Spleen (tissue), 11 donors: ENCODE results near the gene VAMP8. TPM values are rescaled to one million over a fixed set of nuclear protein-coding genes. Genes with fewer than 3 reads are reported as not detected.
A peak's percentile ranks its signal among the peaks of the same experiment; 100 is the strongest.

ENCODE experiments used
- DNase-seq: peaks from one replicate; pipeline ENCODE4 v3.0.0-alpha.2; 2020
- H3K27ac ChIP-seq, 8 donors: fragments of 200-600 bp; sonication (generic) in 7 of 8; 1 replicate in 4 of 8; 2 replicates in 4 of 8; pipeline versions ENCODE4 v1.5.0 to v1.8.0; 2016 to 2021; ENCODE audit warnings: inconsistent platforms in 4 of 8, mild to moderate bottlenecking in 4 of 8, moderate library complexity in 1 of 8
- H3K27me3 ChIP-seq, 7 donors: fragments of 200-600 bp; sonication (generic) in 6 of 7; replicated peaks in 1 of 7; 1 replicate in 4 of 7; 2 replicates in 3 of 7; pipeline versions ENCODE4 v1.5.0 to v1.8.0; 2016 to 2021; ENCODE audit warnings: inconsistent platforms in 3 of 7, mild to moderate bottlenecking in 1 of 7
- H3K36me3 ChIP-seq, 6 donors: fragments of 200-600 bp; sonication (generic) in 5 of 6; 1 replicate in 4 of 6; 2 replicates in 2 of 6; pipeline versions ENCODE4 v1.5.0 to v1.8.0; 2016 to 2021; ENCODE audit warnings: inconsistent platforms in 2 of 6
- H3K4me1 ChIP-seq, 6 donors: fragments of 200-600 bp; sonication (generic) in 5 of 6; 1 replicate in 3 of 6; 2 replicates in 3 of 6; pipeline versions ENCODE4 v1.5.0 to v1.8.0; 2016 to 2021; ENCODE audit warnings: inconsistent platforms in 3 of 6
- H3K4me3 ChIP-seq, 8 donors: fragments of 200-600 bp; sonication (generic) in 7 of 8; 1 replicate in 4 of 8; 2 replicates in 4 of 8; pipeline versions ENCODE4 v1.5.0 to v1.8.0; 2016 to 2021; ENCODE audit warnings: inconsistent platforms in 4 of 8, mild to moderate bottlenecking in 4 of 8, moderate library complexity in 2 of 8
- H3K9me3 ChIP-seq, 8 donors: fragments of 200-600 bp; sonication (generic) in 7 of 8; 1 replicate in 4 of 8; 2 replicates in 4 of 8; pipeline versions ENCODE4 v1.5.0 to v1.8.0; 2016 to 2021; ENCODE audit warnings: inconsistent platforms in 4 of 8
- CTCF ChIP-seq, 11 experiments: fragments of 200-600 bp in 7 of 11; fragments of 450-650 bp in 4 of 11; sonication (generic) in 4 of 11; IDR thresholded peaks in 8 of 11; conservative IDR thresholded peaks in 3 of 11; 1 replicate in 7 of 11; 2 replicates in 4 of 11; pipeline versions ENCODE4 v1.4.0 to v1.8.0; 2016 to 2021; ENCODE audit warnings: antibody characterized with exemption in 11 of 11, inconsistent platforms in 4 of 11, mild to moderate bottlenecking in 1 of 11
- POLR2A ChIP-seq, 3 donors: fragments of 450-650 bp; IDR thresholded peaks; one replicate each; pipeline ENCODE4 v1.5.1; 2017; ENCODE audit warnings: antibody characterized with exemption in 3 of 3, mild to moderate bottlenecking in 1 of 3
- POLR2AphosphoS5 ChIP-seq, 3 donors: sonication (generic); formaldehyde crosslinking; IDR thresholded peaks; one replicate each; pipeline ENCODE4 v1.5.1; 2017; ENCODE audit warnings: antibody characterized with exemption in 3 of 3
- WGBS, 5 donors: extraction: QIAGEN DNeasy Blood & Tissue Kit in 3 of 5; methylation state at CpG; one replicate each; pipeline versions ENCODE4 v1.1.5 to v1.1.7; 2013 to 2018; 5-methylcytosine and 5-hydroxymethylcytosine counted together
- intact Hi-C: fragments of 100-400 bp; cut with DNase I; formaldehyde crosslinking; loops from one replicate; pipeline ENCODE4 v1.15.0; 2023; ENCODE audit warnings: low total_unique reads
- polyA plus RNA-seq, 3 donors: library from polyadenylated mRNA; stranded (reverse); fragments of 200-250 nt; gene quantifications; one replicate each; pipeline ENCODE4 v1.2.1, GENCODE V29; 2013
- total RNA-seq, 7 donors: library from RNA; depleted of rRNA in 3 of 7; stranded (reverse); fragments of >200 nt in 3 of 7; fragmentation: NEBNext Ultra II Directional in 4 of 7; extraction: Animal tissue kit (Norgen Biotek cat#: 25700) in 4 of 7; gene quantifications; one replicate each; pipeline versions ENCODE4 v1.1.0 to v1.2.1, GENCODE V29; 2016 to 2021
- donor health status: healthy with polysubstance abuse.
- donor health status: DM: no; HTN: no; CAD: no; lungs with moderate emphysema.
- donor health status: DM: no; HTN: no; CAD: no.
- donor health status: Bipolar disorder and iron deficiency.
- donor health status: healthy.
- donor health status: DM: no; HTN: no; CAD: no.
- donor health status: DM: yes; HTN: yes; CAD: no.

The VAMP8 gene
- total and polyA plus RNA-seq, 10 donors = 119 to 401 (median 152) TPM

- no peak overlapping the region for H3K4me3 ChIP-seq
- H3K27me3 ChIP-seq = no peaks in the 10 kb centered on the region
- H3K27ac ChIP-seq = no peak overlapping the region
- no peaks in the 10 kb centered on the region for H3K9me3 ChIP-seq
- peaks cover 2 to 34% (median 16%) of the 10 kb centered on the region in 6 donors for H3K4me1 ChIP-seq
- 73 to 91% (median 88%) methylated on average over 2 of the region's 2 CpGs for WGBS, 5 donors
- H3K36me3 ChIP-seq = peaks cover 0 to 100% (median 67%) of the 10 kb centered on the region in 6 donors
- no peak for DNase-seq
- intact Hi-C loops = no loop called here
- peak in 1 of 3 donors; percentile 9 for TF ChIP-seq POLR2AphosphoS5 (IDR thresholded peaks at IDR 0.05)
- TF ChIP-seq CTCF (IDR thresholded peaks at IDR 0.05 in 8 of 11, conservative IDR thresholded peaks at IDR 0.05 in 3 of 11) = no peak
Observed at GRCh38 chr2:85548608-85548900, 28.8 kb upstream of the VAMP8 start.

GRCh38 chr2:85549095-85549494, 28.3 kb upstream of the VAMP8 start:
- WGBS, 5 donors = 93 to 96% (median 95%) methylated on average over 10 of the region's 10 CpGs
- Histone ChIP-seq H3K36me3 (peaks cover 0 to 100% (median 67%) of the 10 kb centered on the region in 6 donors), H3K4me3 (no peak overlapping the region), H3K4me1 (peaks cover 2 to 30% (median 16%) of the 10 kb centered on the region in 6 donors), H3K9me3 (no peaks in the 10 kb centered on the region), H3K27me3 (no peaks in the 10 kb centered on the region), H3K27ac (no peak overlapping the region)
- no peak for DNase-seq
- intact Hi-C loops = no loop called here
- TF ChIP-seq CTCF (IDR thresholded peaks at IDR 0.05 in 8 of 11, conservative IDR thresholded peaks at IDR 0.05 in 3 of 11) = no peak
- TF ChIP-seq POLR2A (IDR thresholded peaks at IDR 0.05) = no peak

GRCh38 chr2:85549826-85550225, 27.6 kb upstream of the VAMP8 start:
- peak overlapping the region in 4 of 8 donors; percentile 45 to 71 (median 70) for H3K27ac ChIP-seq
- no peak overlapping the region for H3K4me3 ChIP-seq
- H3K4me1 ChIP-seq = peaks cover 2 to 30% (median 16%) of the 10 kb centered on the region in 6 donors
- no peak for DNase-seq
- H3K27me3 ChIP-seq = no peaks in the 10 kb centered on the region
- no peaks in the 10 kb centered on the region for H3K9me3 ChIP-seq
- 35 to 53% (median 52%) methylated on average over 4 of the region's 4 CpGs for WGBS, 5 donors
- peaks cover 0 to 100% (median 67%) of the 10 kb centered on the region in 6 donors for H3K36me3 ChIP-seq
- TF ChIP-seq CTCF (IDR thresholded peaks at IDR 0.05 in 8 of 11, conservative IDR thresholded peaks at IDR 0.05 in 3 of 11) (no peak), POLR2A (IDR thresholded peaks at IDR 0.05) (no peak), POLR2AphosphoS5 (IDR thresholded peaks at IDR 0.05) (no peak)
- intact Hi-C loops = loop anchor here (2.0 kb wide), 1 partner anchor 129 kb away; no protein-coding TSS in a partner anchor

- Histone ChIP-seq H3K4me3 (no peak overlapping the region), H3K4me1 (peaks cover 2 to 30% (median 16%) of the 10 kb centered on the region in 6 donors), H3K36me3 (peaks cover 0 to 100% (median 67%) of the 10 kb centered on the region in 6 donors), H3K27me3 (no peaks in the 10 kb centered on the region), H3K9me3 (no peaks in the 10 kb centered on the region), H3K27ac (peak overlapping the region in 5 of 8 donors; percentile 45 to 71 (median 68))
- intact Hi-C loops = loop anchor here (2.0 kb wide), 1 partner anchor 130 kb away; no protein-coding TSS in a partner anchor
- DNase-seq = no peak
- WGBS, 5 donors = 46 to 69% (median 58%) methylated on average over 10 of the region's 10 CpGs
- TF ChIP-seq POLR2A (IDR thresholded peaks at IDR 0.05) = no peak
- TF ChIP-seq CTCF (IDR thresholded peaks at IDR 0.05 in 8 of 11, conservative IDR thresholded peaks at IDR 0.05 in 3 of 11) = no peak
- TF ChIP-seq POLR2AphosphoS5 (IDR thresholded peaks at IDR 0.05) = no peak
Observed at GRCh38 chr2:85550486-85550885, 26.9 kb upstream of the VAMP8 start.
